SK-N-SH treated with all-trans-retinoic acid at 6 μM for 48 hours (cell line): Measurements from ENCODE around the gene BIN1.

ENCODE experiments used
- ARNTL ChIP-seq: fragments of 450-650 bp; formaldehyde crosslinking; IDR thresholded peaks from 2 replicates; pipeline ENCODE4 v1.5.0; 2020; ENCODE audit warnings: low read depth, mild to moderate bottlenecking, moderate library complexity, borderline replicate concordance
- BACH2 ChIP-seq: fragments of 250-450 bp; sonication (Bioruptor Pico); IDR thresholded peaks from 2 replicates; pipeline ENCODE4 v1.9.0; 2021; ENCODE audit warnings: mild to moderate bottlenecking, borderline replicate concordance
- CREB5 ChIP-seq: fragments of 250-450 bp; sonication (Bioruptor Pico); IDR thresholded peaks from 2 replicates; pipeline ENCODE4 v1.5.1; 2020; ENCODE audit warnings: low read depth, mild to moderate bottlenecking, moderate library complexity
- CSRNP3 ChIP-seq: fragments of 250-450 bp; sonication (Bioruptor Pico); IDR thresholded peaks from 2 replicates; pipeline ENCODE4 v1.5.1; 2021; ENCODE audit warnings: mild to moderate bottlenecking, moderate library complexity
- GLIS3 ChIP-seq: fragments of 250-450 bp; sonication (Bioruptor Pico); IDR thresholded peaks from 2 replicates; pipeline ENCODE4 v1.5.0; 2020; ENCODE audit warnings: mild to moderate bottlenecking, moderate library complexity
- ISL1 ChIP-seq: fragments of 250-450 bp; sonication (Bioruptor Pico); IDR thresholded peaks from 2 replicates; pipeline ENCODE4 v2.1.2; 2022; ENCODE audit warnings: mild to moderate bottlenecking, moderate library complexity
- PPARA ChIP-seq: fragments of 250-450 bp; sonication (Bioruptor Pico); IDR thresholded peaks from 2 replicates; pipeline ENCODE4 v1.5.0; 2020; ENCODE audit warnings: mild to moderate bottlenecking, borderline replicate concordance
- SNAI2 ChIP-seq: fragments of 250-450 bp; sonication (Bioruptor Pico); IDR thresholded peaks from 2 replicates; pipeline ENCODE4 v1.5.0; 2020; ENCODE audit warnings: mild to moderate bottlenecking, moderate library complexity
- TOX ChIP-seq: fragments of 250-450 bp; sonication (Bioruptor Pico); IDR thresholded peaks from 2 replicates; pipeline ENCODE4 v1.8.0; 2021; ENCODE audit warnings: mild to moderate bottlenecking, moderate library complexity, borderline replicate concordance
- TSHZ2 ChIP-seq: fragments of 250-450 bp; sonication (Bioruptor Pico); IDR thresholded peaks from 2 replicates; pipeline ENCODE4 v1.5.0; 2020; ENCODE audit warnings: mild to moderate bottlenecking, moderate library complexity
- ZFP30 ChIP-seq: fragments of 450-650 bp; formaldehyde crosslinking; IDR thresholded peaks from 2 replicates; pipeline ENCODE4 v1.5.0; 2022; ENCODE audit warnings: mild to moderate bottlenecking, moderate library complexity
- ZNF565 ChIP-seq: fragments of 450-650 bp; formaldehyde crosslinking; conservative IDR thresholded peaks from 2 replicates; pipeline ENCODE4 v1.5.0; 2020; ENCODE audit warnings: low read depth, mild to moderate bottlenecking, moderate library complexity
- ZNF70 ChIP-seq: fragments of 450-650 bp; formaldehyde crosslinking; IDR thresholded peaks from 2 replicates; pipeline ENCODE4 v1.5.0; 2020; ENCODE audit warnings: mild to moderate bottlenecking, moderate library complexity
- ZNF8 ChIP-seq: fragments of 450-650 bp; formaldehyde crosslinking; IDR thresholded peaks from 2 replicates; pipeline ENCODE4 v1.5.0; 2020; ENCODE audit warnings: mild to moderate bottlenecking, moderate library complexity

- TF ChIP-seq BACH2 (CRISPR knock-in tag) (no peak), GLIS3 (CRISPR knock-in tag) (no peak), ZNF8 (CRISPR knock-in tag) (no peak), SNAI2 (no peak), TOX (CRISPR knock-in tag) (no peak), ZNF565 (CRISPR knock-in tag) (no peak), CSRNP3 (CRISPR knock-in tag) (no peak), ISL1 (CRISPR knock-in tag) (no peak), ZFP30 (CRISPR knock-in tag) (no peak), ARNTL (CRISPR knock-in tag) (no peak), CREB5 (no peak), PPARA (no peak), TSHZ2 (CRISPR knock-in tag) (no peak), ZNF70 (CRISPR knock-in tag) (no peak)
Measured at GRCh38 chr2:127061375-127062273, 45.3 kb downstream of the BIN1 start.
